ENCODE measurements around the gene PRR16. TPM values are rescaled to one million over a fixed set of nuclear protein-coding genes. Genes with fewer than 3 reads are reported as not detected.
A peak's percentile ranks its signal among the peaks of the same experiment; 100 is the strongest.

PRR16 gene
- total and polyA plus RNA-seq, 5 experiments from 2014 or later: not detected

- peaks cover 0 to 2% (median 0%) of the 10 kb centered on the region in 3 donors for H3K36me3 Mint-ChIP-seq
- H3K4me3 Mint-ChIP-seq: peak overlapping the region in 3 of 10 donors; percentile 26 to 66 (median 59)
These were observed 2.4 kb downstream of the PRR16 start for GRCh38 chr5:120466341-120467006.

DNA sequence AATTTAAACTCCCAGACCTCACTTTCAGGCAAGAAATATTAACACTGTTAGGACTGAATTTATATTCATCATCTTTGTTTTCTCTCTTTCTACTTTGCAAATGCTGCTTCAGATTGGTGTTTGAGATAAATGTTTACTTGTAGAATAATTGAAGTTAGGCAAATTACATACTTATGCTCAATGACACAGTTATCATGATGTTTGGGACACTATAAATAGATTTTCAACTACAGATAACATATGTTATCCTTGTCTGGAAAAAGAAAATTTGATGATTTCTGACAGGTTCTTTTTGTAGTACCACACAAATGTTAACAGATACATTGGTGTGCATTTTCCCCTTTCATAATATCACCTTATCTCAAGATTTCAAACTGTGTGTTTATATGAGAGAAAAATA lies 7.9 kb downstream of the PRR16 start:
- POLR2A ChIA-PET: no interaction called here
- H3K27ac Mint-ChIP-seq: no peak overlapping the region
- no peaks in the 10 kb centered on the region for H3K36me3 Mint-ChIP-seq
- no peak overlapping the region for H3K4me3 Mint-ChIP-seq
- no peak for ATAC-seq
- peaks cover 0 to 17% (median 9%) of the 10 kb centered on the region in 5 donors for H3K27me3 Mint-ChIP-seq
- peaks cover 0 to 9% (median 0%) of the 10 kb centered on the region in 9 donors for H3K9me3 Mint-ChIP-seq
- DNase-seq: no peak
- H3K4me1 Mint-ChIP-seq: no peaks in the 10 kb centered on the region

More at GRCh38 chr5:120466341-120467006, 2.4 kb downstream of the PRR16 start:
- Mint-ChIP-seq H3K27ac (no peak overlapping the region), H3K9me3 (peaks cover 0 to 5% (median 0%) of the 10 kb centered on the region in 9 donors), H3K4me1 (peaks cover 0 to 21% (median 16%) of the 10 kb centered on the region in 4 donors), H3K27me3 (peaks cover 17 to 48% (median 32%) of the 10 kb centered on the region in 5 donors)
- no peak for ATAC-seq
- POLR2A ChIA-PET: no interaction called here
- no peak for DNase-seq

DNA sequence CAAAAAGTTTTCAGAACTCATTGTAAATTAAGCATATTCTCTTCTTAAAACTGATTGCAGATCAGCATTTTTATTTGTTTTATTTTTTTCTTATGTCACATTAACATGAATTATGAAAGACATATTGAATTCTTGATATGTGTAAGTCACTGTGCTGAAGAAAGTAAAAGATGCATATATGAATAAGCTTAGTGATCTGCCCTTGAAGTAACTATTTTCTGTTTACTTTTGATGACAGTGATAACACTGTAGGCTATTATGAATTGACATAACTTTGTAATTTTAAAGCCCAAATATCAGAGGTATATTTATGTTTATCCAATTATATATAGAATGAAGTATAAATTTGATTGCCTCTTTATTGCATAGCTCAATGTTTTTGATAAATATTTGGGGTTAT lies 8.8 kb downstream of the PRR16 start:
- Mint-ChIP-seq H3K27ac (no peak overlapping the region), H3K4me1 (no peaks in the 10 kb centered on the region), H3K36me3 (no peaks in the 10 kb centered on the region), H3K27me3 (peaks cover under 1 to 12% (median 6%) of the 10 kb centered on the region in 5 donors), H3K9me3 (peaks cover 0 to 9% (median 0%) of the 10 kb centered on the region in 9 donors), H3K4me3 (no peak overlapping the region)
- DNase-seq (no peak), ATAC-seq (no peak)
- POLR2A ChIA-PET: no interaction called here

- POLR2A ChIA-PET: no interaction called here
These were observed 9.2 kb downstream of the PRR16 start for GRCh38 chr5:120473332-120473731.

GRCh38 chr5:120476063-120476462 lies 12.0 kb downstream of the PRR16 start:
- no peak for ATAC-seq
- Mint-ChIP-seq H3K4me3 (no peak overlapping the region), H3K9me3 (peaks cover 0 to 9% (median 0%) of the 10 kb centered on the region in 9 donors), H3K36me3 (no peaks in the 10 kb centered on the region), H3K27me3 (peaks cover 0 to 8% (median 5%) of the 10 kb centered on the region in 5 donors), H3K27ac (no peak overlapping the region), H3K4me1 (no peaks in the 10 kb centered on the region)
- DNase-seq: no peak
- POLR2A ChIA-PET: no interaction called here

More at GRCh38 chr5:120473332-120473731, 9.2 kb downstream of the PRR16 start:
- Mint-ChIP-seq H3K36me3 (no peaks in the 10 kb centered on the region), H3K27me3 (peaks cover 0 to 10% (median 6%) of the 10 kb centered on the region in 5 donors), H3K9me3 (peaks cover 0 to 9% (median 0%) of the 10 kb centered on the region in 9 donors), H3K4me3 (no peak overlapping the region), H3K27ac (no peak overlapping the region), H3K4me1 (no peaks in the 10 kb centered on the region)
- DNase-seq (no peak), ATAC-seq (no peak)

GRCh38 chr5:120479066-120479465 lies 15.0 kb downstream of the PRR16 start:
- no peak for DNase-seq
- POLR2A ChIA-PET: no interaction called here
- no peaks in the 10 kb centered on the region for H3K4me1 Mint-ChIP-seq
- no peaks in the 10 kb centered on the region for H3K36me3 Mint-ChIP-seq
- H3K27me3 Mint-ChIP-seq: peaks cover 0 to 5% (median 3%) of the 10 kb centered on the region in 5 donors
- H3K9me3 Mint-ChIP-seq: peaks cover 0 to 9% (median 0%) of the 10 kb centered on the region in 9 donors
- no peak overlapping the region for H3K27ac Mint-ChIP-seq
- no peak for ATAC-seq
- H3K4me3 Mint-ChIP-seq: no peak overlapping the region

DNA sequence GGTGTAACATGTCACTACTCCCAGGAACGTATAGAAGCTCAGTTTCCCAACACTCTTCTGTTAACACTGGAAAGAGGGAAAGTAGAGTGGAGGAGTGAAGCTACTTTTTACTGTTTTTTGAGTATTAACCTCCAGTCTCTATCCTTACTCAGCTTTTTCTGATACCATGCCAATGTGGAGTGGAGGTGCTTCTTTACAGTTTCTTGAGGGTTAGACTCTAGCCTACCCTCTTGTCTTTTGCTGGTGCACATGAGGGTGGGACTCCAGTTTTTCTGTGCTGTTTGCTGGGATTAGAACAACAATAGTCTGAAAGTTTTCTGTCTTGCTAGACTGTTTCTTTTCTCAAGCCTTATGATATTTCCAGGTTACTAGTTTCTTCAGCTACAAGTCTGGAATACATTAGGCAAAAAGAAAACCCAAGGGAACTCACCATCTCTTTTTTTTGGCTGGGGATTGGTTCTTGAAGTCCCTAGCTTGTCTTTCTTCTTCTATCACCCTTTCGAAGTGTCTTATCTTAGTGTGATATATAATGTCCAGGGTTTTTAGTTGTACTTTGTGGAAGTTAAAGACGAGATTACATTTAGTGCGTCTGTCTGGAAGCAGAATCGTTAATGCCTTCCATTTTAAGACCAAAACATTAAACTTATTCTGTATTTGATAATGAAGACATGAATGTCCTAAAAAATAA lies 35.9 kb downstream of the PRR16 start:
- Mint-ChIP-seq H3K4me3 (no peak overlapping the region), H3K9me3 (peaks cover 0 to 19% (median 5%) of the 10 kb centered on the region in 9 donors), H3K4me1 (no peaks in the 10 kb centered on the region), H3K36me3 (no peaks in the 10 kb centered on the region), H3K27me3 (peaks cover 0 to 7% (median 1%) of the 10 kb centered on the region in 5 donors), H3K27ac (no peak overlapping the region)
- ATAC-seq (no peak), DNase-seq (no peak)
- POLR2A ChIA-PET: no interaction called here

GRCh38 chr5:120502531-120502930 lies 38.4 kb downstream of the PRR16 start:
- ATAC-seq: no peak

DNA sequence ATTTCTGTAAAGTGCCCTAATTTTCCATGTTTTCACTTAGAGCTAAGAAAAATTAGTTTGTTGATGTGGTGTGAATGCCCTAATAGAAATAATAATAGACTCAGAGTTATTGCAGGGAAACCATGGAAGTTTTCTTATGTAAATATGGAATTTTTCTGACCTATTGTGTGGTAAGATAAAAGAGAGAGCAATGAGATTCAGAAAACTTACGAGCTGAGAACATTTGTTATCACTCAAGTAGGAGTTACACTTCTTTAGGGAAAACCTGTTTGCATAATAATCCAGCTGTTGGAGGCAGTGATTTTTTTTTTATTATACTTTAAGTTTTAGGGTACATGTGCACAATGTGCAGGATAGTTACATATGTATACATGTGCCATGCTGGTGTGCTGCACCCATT lies 39.2 kb downstream of the PRR16 start:
- Mint-ChIP-seq H3K36me3 (no peaks in the 10 kb centered on the region), H3K27me3 (peaks cover 0 to 7% (median 0%) of the 10 kb centered on the region in 5 donors), H3K27ac (no peak overlapping the region), H3K4me3 (no peak overlapping the region), H3K4me1 (no peaks in the 10 kb centered on the region), H3K9me3 (peaks cover 2 to 16% (median 6%) of the 10 kb centered on the region in 9 donors)
- POLR2A ChIA-PET: no interaction called here
- ATAC-seq (no peak), DNase-seq (no peak)

More at GRCh38 chr5:120502531-120502930, 38.4 kb downstream of the PRR16 start:
- no peak for DNase-seq
- Mint-ChIP-seq H3K27me3 (peaks cover 0 to 7% (median 0%) of the 10 kb centered on the region in 5 donors), H3K36me3 (no peaks in the 10 kb centered on the region), H3K4me1 (no peaks in the 10 kb centered on the region), H3K27ac (no peak overlapping the region), H3K4me3 (no peak overlapping the region), H3K9me3 (peaks cover 2 to 16% (median 6%) of the 10 kb centered on the region in 9 donors)
- POLR2A ChIA-PET: no interaction called here

- no peak for ATAC-seq
- H3K4me3 Mint-ChIP-seq: no peak overlapping the region
- no peak for DNase-seq
- H3K27me3 Mint-ChIP-seq: peaks cover 0 to 7% (median 0%) of the 10 kb centered on the region in 5 donors
- POLR2A ChIA-PET: no interaction called here
- H3K27ac Mint-ChIP-seq: no peak overlapping the region
- no peaks in the 10 kb centered on the region for H3K4me1 Mint-ChIP-seq
- no peaks in the 10 kb centered on the region for H3K36me3 Mint-ChIP-seq
- peaks cover 2 to 18% (median 5%) of the 10 kb centered on the region in 9 donors for H3K9me3 Mint-ChIP-seq
These were observed 40.0 kb downstream of the PRR16 start for GRCh38 chr5:120504057-120504456.

DNA sequence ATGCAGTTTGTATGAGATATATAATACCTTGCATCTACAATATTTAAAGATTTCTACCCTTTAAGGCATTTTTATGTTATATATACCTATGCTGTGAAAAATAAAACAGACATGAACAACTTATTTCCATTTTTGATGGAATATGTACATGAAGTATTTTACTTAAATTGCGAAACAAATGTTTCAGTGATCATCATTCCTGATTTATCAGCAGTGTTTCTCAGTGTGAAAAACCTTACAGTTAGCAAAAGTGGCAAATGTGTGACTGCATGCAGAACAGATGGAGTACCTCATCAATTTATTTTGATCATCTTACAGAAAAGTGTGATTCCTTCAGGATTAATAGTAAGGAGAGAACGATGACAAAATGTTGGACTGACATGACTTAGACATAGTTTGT lies 43.1 kb downstream of the PRR16 start:
- POLR2A ChIA-PET: no interaction called here
- Mint-ChIP-seq H3K27me3 (no peaks in the 10 kb centered on the region), H3K36me3 (no peaks in the 10 kb centered on the region), H3K9me3 (peaks cover 0 to 24% (median 2%) of the 10 kb centered on the region in 9 donors), H3K4me1 (no peaks in the 10 kb centered on the region), H3K27ac (no peak overlapping the region), H3K4me3 (no peak overlapping the region)
- no peak for ATAC-seq
- no peak for DNase-seq

DNA sequence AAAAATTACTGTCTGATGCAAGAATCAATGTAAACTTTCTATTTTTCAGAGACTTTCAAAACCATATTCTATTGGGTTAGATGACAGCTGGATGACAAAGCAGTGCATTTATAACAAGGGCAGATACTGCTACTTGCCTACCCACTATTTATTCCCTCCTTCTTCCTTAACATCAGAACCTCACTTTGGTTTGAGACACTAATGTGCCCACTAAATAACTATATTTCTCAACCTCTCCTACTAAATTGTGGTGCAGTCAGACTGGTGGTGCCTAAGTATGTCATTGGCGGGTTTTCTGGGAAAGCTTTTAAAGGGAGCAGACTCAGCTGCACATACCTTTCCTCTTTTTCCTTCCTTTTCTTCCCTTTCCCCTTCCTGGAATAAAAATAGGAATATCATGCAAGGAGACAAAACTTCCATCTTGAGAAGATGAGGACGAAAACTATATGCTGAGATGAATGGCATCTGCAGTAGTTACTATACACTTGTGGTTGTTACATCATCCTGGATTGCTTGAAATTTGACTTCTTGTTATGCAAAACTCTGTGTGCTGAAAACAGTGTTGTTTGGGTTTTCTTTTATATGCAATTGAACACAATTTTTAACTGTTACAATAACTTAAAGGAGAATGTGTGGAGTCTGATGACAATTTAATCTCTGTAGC lies 43.8 kb downstream of the PRR16 start:
- Mint-ChIP-seq H3K9me3 (peaks cover 0 to 24% (median 2%) of the 10 kb centered on the region in 9 donors), H3K4me1 (no peaks in the 10 kb centered on the region), H3K27me3 (no peaks in the 10 kb centered on the region), H3K4me3 (no peak overlapping the region), H3K27ac (peak overlapping the region in 1 of 10 donors; percentile 3), H3K36me3 (no peaks in the 10 kb centered on the region)
- ATAC-seq (no peak), DNase-seq (no peak)
- POLR2A ChIA-PET: no interaction called here

- no peaks in the 10 kb centered on the region for H3K4me1 Mint-ChIP-seq
- DNase-seq (no peak), ATAC-seq (no peak)
- POLR2A ChIA-PET: no interaction called here
- no peak overlapping the region for H3K4me3 Mint-ChIP-seq
- no peaks in the 10 kb centered on the region for H3K36me3 Mint-ChIP-seq
- peaks cover 0 to under 1% (median 0%) of the 10 kb centered on the region in 5 donors for H3K27me3 Mint-ChIP-seq
- peaks cover 0 to 22% (median 3%) of the 10 kb centered on the region in 9 donors for H3K9me3 Mint-ChIP-seq
- no peak overlapping the region for H3K27ac Mint-ChIP-seq
These were observed 45.0 kb downstream of the PRR16 start for GRCh38 chr5:120509053-120509452.

All from naive thymus-derived CD8-positive, alpha-beta T cell (primary cell).